Osteocyte (in vitro differentiated cells): Measurements from ENCODE around the gene GUCA2A. TPM values are rescaled to one million over a fixed set of nuclear protein-coding genes. Genes with fewer than 3 reads are reported as not detected.

Experiments used
- DNase-seq: peaks from one replicate; pipeline ENCODE4 v3.0.0; 2021; ENCODE audit warnings: mixed read lengths; ENCODE audit not compliant: unreplicated experiment; ENCODE audit errors: extremely low spot score
- H3K27ac Mint-ChIP-seq: one replicate; pipeline ENCODE4 v1.8.0; 2021; ENCODE audit warnings: mild to moderate bottlenecking, mixed read lengths; ENCODE audit not compliant: unreplicated experiment
- H3K27me3 Mint-ChIP-seq: one replicate; pipeline ENCODE4 v1.8.0; 2021; ENCODE audit warnings: mixed read lengths; ENCODE audit not compliant: unreplicated experiment
- H3K36me3 Mint-ChIP-seq: one replicate; pipeline ENCODE4 v1.8.0; 2021; ENCODE audit warnings: mixed read lengths; ENCODE audit not compliant: unreplicated experiment
- H3K4me1 Mint-ChIP-seq: one replicate; pipeline ENCODE4 v1.8.0; 2021; ENCODE audit warnings: mixed read lengths; ENCODE audit not compliant: unreplicated experiment
- H3K4me3 Mint-ChIP-seq: one replicate; pipeline ENCODE4 v1.8.0; 2021; ENCODE audit warnings: mild to moderate bottlenecking, moderate library complexity, mixed read lengths; ENCODE audit not compliant: unreplicated experiment
- H3K9me3 Mint-ChIP-seq: one replicate; pipeline ENCODE4 v1.8.0; 2021; ENCODE audit warnings: mixed read lengths; ENCODE audit not compliant: unreplicated experiment
- total RNA-seq: library from RNA; stranded (reverse); gene quantifications from 2 replicates; pipeline ENCODE4 v1.2.1, GENCODE V29; 2021
- TF ChIP-seq, protein P1 (sequence below): fragments of 200-600 bp; sonication (generic); IDR thresholded peaks from 2 replicates; pipeline ENCODE4 v1.5.0; 2021; ENCODE audit warnings: antibody characterized with exemption, mild to moderate bottlenecking, moderate library complexity

GUCA2A gene
- total RNA-seq, 1 donor from 2014 or later = not detected

DNA sequence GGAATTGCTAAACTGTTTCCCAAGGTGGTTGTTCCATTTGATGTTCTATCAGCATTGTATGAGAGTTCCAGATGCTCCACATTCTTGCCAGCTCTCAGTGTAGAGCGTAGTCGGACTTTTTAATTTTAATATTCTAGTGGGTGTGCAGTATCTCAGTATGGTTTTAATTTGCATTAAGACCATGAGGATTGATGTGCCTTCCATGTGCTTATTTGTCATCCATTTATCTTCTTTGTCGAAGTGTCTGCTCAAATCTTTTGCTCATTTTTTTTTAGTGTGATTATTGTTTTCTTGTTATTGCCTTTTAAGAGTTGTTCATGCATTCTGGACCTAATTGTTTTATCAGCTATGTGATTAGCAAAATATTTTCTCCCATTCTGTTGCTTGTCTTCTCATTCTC lies 25.1 kb downstream of the GUCA2A start:
- H3K4me1 Mint-ChIP-seq = no peaks in the 10 kb centered on the region
- H3K9me3 Mint-ChIP-seq = no peaks in the 10 kb centered on the region
- TF ChIP-seq, protein P1, sequence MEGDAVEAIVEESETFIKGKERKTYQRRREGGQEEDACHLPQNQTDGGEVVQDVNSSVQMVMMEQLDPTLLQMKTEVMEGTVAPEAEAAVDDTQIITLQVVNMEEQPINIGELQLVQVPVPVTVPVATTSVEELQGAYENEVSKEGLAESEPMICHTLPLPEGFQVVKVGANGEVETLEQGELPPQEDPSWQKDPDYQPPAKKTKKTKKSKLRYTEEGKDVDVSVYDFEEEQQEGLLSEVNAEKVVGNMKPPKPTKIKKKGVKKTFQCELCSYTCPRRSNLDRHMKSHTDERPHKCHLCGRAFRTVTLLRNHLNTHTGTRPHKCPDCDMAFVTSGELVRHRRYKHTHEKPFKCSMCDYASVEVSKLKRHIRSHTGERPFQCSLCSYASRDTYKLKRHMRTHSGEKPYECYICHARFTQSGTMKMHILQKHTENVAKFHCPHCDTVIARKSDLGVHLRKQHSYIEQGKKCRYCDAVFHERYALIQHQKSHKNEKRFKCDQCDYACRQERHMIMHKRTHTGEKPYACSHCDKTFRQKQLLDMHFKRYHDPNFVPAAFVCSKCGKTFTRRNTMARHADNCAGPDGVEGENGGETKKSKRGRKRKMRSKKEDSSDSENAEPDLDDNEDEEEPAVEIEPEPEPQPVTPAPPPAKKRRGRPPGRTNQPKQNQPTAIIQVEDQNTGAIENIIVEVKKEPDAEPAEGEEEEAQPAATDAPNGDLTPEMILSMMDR = no peak
- no peak for DNase-seq
- no peak overlapping the region for H3K4me3 Mint-ChIP-seq
- H3K27ac Mint-ChIP-seq = no peak overlapping the region
- H3K36me3 Mint-ChIP-seq = no peaks in the 10 kb centered on the region
- H3K27me3 Mint-ChIP-seq = peaks cover 54% of the 10 kb centered on the region

DNA sequence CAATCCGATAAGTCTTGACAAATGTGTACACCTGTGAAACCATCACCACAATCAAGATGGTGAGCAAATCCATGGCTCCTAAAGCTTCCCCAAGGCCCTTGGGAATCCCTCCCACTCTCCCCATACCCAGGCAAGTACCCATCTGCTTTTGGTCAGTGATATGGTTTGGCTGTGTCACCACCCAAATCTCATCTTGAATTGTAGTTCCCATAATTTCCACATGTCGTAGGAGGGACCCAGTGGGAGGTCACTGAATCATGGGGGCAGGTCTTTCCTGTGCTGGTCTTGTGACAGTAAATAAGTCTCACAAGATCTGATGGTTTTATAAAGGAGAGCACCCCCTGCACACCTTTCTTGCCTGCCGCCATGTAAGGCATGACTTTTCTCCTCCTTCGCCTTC lies 26.0 kb downstream of the GUCA2A start:
- Mint-ChIP-seq H3K27me3 (peaks cover 50% of the 10 kb centered on the region), H3K9me3 (no peaks in the 10 kb centered on the region), H3K36me3 (no peaks in the 10 kb centered on the region), H3K4me3 (no peak overlapping the region), H3K4me1 (no peaks in the 10 kb centered on the region), H3K27ac (no peak overlapping the region)
- TF ChIP-seq, protein P1 = no peak
- DNase-seq = no peak

DNA sequence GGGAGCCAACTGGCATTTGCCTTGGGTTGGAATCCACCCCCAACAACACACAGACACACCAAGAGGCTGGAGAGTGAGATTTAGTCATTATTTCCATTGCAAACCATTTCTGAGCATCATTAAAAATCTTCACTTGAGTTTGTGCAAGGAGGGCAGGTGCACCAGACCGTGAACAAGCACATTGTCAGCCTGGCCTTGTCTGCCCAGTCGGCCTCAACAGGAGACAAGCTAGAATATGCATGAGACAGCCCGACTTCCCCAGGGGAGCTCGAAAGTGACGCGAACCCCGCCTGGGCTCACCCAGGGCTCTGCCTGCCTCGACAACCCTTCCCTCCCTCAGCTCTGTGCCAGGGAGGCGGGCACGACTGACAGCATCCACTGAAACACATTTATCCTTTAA lies 26.8 kb downstream of the GUCA2A start:
- Mint-ChIP-seq H3K4me1 (no peaks in the 10 kb centered on the region), H3K27me3 (peaks cover 46% of the 10 kb centered on the region), H3K9me3 (no peaks in the 10 kb centered on the region), H3K27ac (no peak overlapping the region), H3K4me3 (no peak overlapping the region), H3K36me3 (no peaks in the 10 kb centered on the region)
- TF ChIP-seq, protein P1 = no peak
- DNase-seq = peak; percentile 80

DNA sequence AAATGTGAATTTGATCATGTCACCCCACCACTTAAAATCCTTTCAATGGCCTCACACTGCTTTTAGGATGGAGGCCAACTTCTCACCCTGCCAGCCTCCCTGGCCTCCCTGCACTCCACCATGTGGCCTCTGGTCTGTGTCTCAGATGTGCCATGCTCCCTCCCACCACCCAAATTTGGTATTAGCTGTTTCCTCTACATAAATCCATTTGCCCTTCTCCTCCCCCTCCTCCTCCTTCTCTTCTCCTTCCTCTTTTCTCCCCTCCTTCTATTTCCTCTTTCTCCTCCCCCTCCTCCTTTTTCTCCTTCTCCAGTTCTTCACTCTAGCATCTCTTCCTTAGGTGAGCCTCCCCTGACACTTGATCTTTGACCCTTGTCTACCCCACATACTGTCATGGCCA lies 28.1 kb downstream of the GUCA2A start:
- no peak for DNase-seq
- Mint-ChIP-seq H3K4me1 (no peaks in the 10 kb centered on the region), H3K9me3 (no peaks in the 10 kb centered on the region), H3K27me3 (peaks cover 40% of the 10 kb centered on the region), H3K27ac (no peak overlapping the region), H3K36me3 (no peaks in the 10 kb centered on the region), H3K4me3 (no peak overlapping the region)
- TF ChIP-seq, protein P1 = no peak

DNA sequence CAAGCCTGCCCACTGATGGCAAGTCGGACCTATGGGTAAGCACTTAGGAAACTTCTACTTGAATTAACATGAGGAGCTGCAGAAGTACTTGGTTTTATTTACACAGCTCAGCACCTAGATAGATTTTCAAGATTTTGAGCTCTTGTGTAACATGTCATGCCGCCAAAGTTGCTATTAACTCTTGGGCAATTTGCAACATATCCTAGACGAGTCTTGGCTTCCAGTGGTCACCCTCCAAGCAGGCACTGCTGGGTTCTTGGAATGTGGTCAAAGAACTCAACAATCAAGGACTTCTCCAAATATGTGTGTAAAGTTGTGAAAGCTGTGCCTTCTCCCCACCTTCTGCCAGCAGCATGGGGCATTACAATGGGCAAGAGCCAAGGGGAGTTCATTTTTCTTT lies 29.1 kb downstream of the GUCA2A start:
- Mint-ChIP-seq H3K9me3 (no peaks in the 10 kb centered on the region), H3K27me3 (peaks cover 38% of the 10 kb centered on the region), H3K36me3 (no peaks in the 10 kb centered on the region), H3K4me3 (no peak overlapping the region), H3K27ac (no peak overlapping the region), H3K4me1 (no peaks in the 10 kb centered on the region)
- DNase-seq = no peak
- TF ChIP-seq, protein P1 = no peak
